Liver (tissue), 9 donors: ENCODE data around the gene SIGLEC9. TPM values are rescaled to one million over a fixed set of nuclear protein-coding genes. Genes with fewer than 3 reads are reported as not detected.
"Not testable (repeated sequence)": the region's sequence is repeated elsewhere in the genome, so short reads cannot be mapped to it uniquely, and the experiment has no call there.

Experiments
- DNase-seq: peaks from one replicate; pipeline ENCODE4 v3.0.0-alpha.2; 2017; ENCODE audit warnings: low spot score
- H3K27ac ChIP-seq, 2 donors: one replicate each; pipeline ENCODE4 v1.7.0; 2013; ENCODE audit warnings: inconsistent platforms in 2 of 2, low read length in 2 of 2, control low read depth in 1 of 2, low read depth in 1 of 2, mild to moderate bottlenecking in 1 of 2
- H3K27me3 ChIP-seq, 4 donors: one replicate each; pipeline versions ENCODE4 v1.6.1 to v1.7.0; 2013; ENCODE audit warnings: low read length in 3 of 4, inconsistent platforms in 1 of 4, mild to moderate bottlenecking in 1 of 4, moderate library complexity in 1 of 4; ENCODE audit not compliant: control insufficient read depth in 4 of 4, insufficient read depth in 4 of 4
- H3K36me3 ChIP-seq, 4 donors: one replicate each; pipeline versions ENCODE4 v1.6.1 to v1.7.0; 2013; ENCODE audit warnings: low read length in 3 of 4, mild to moderate bottlenecking in 3 of 4, low read depth in 1 of 4, moderate library complexity in 1 of 4; ENCODE audit not compliant: control insufficient read depth in 4 of 4, insufficient read depth in 3 of 4
- H3K4me1 ChIP-seq, 4 donors: one replicate each; pipeline versions ENCODE4 v1.6.1 to v1.7.0; 2013; ENCODE audit warnings: low read length in 3 of 4, mild to moderate bottlenecking in 3 of 4, moderate library complexity in 1 of 4; ENCODE audit not compliant: control insufficient read depth in 4 of 4, insufficient read depth in 4 of 4
- H3K4me3 ChIP-seq, 3 donors: one replicate each; pipeline versions ENCODE4 v1.6.1 to v1.7.0; 2013; ENCODE audit warnings: low read length in 3 of 3, control low read depth in 1 of 3, low read depth in 1 of 3, mild to moderate bottlenecking in 1 of 3
- H3K9ac ChIP-seq, 2 donors: one replicate each; pipeline ENCODE4 v1.7.0; 2013; ENCODE audit warnings: low read length in 2 of 2, mild to moderate bottlenecking in 2 of 2, moderate library complexity in 2 of 2, control low read depth in 1 of 2, low read depth in 1 of 2
- H3K9me3 ChIP-seq, 4 donors: one replicate each; pipeline versions ENCODE4 v1.6.1 to v1.7.0; 2013; ENCODE audit warnings: low read length in 3 of 4; ENCODE audit not compliant: control insufficient read depth in 4 of 4
- ATF3 ChIP-seq: IDR thresholded peaks from 2 replicates; pipeline ENCODE4 v1.6.1; 2016; ENCODE audit warnings: antibody characterized with exemption
- CTCF ChIP-seq: fragments of 150-350 bp; IDR thresholded peaks from 2 replicates; pipeline ENCODE4 v1.5.1; 2017; ENCODE audit warnings: improper control_type of control experiment, low read depth, low read length; ENCODE audit not compliant: missing input control
- EGR1 ChIP-seq, 2 donors: IDR thresholded peaks; 2 replicates each; pipeline ENCODE4 v1.6.1; 2016 to 2018; ENCODE audit warnings: antibody characterized with exemption in 2 of 2, low read depth in 2 of 2
- FOXA1 ChIP-seq: IDR thresholded peaks from 2 replicates; pipeline ENCODE4 v1.6.1; 2016; ENCODE audit warnings: antibody characterized with exemption
- FOXA2 ChIP-seq: IDR thresholded peaks from 2 replicates; pipeline ENCODE4 v1.6.1; 2016; ENCODE audit warnings: antibody characterized with exemption
- GABPA ChIP-seq, 2 donors: IDR thresholded peaks in 1 of 2; conservative IDR thresholded peaks in 1 of 2; 2 replicates each; pipeline ENCODE4 v1.6.1; 2016; ENCODE audit warnings: antibody characterized with exemption in 2 of 2, mild to moderate bottlenecking in 1 of 2, moderate library complexity in 1 of 2
- HNF4A ChIP-seq, 2 donors: conservative IDR thresholded peaks; 2 replicates each; pipeline ENCODE4 v1.6.1; 2016; ENCODE audit warnings: antibody characterized with exemption in 2 of 2, mild to moderate bottlenecking in 2 of 2
- HNF4G ChIP-seq: IDR thresholded peaks from 2 replicates; pipeline ENCODE4 v1.6.1; 2016; ENCODE audit warnings: antibody characterized with exemption
- JUND ChIP-seq, 2 donors: IDR thresholded peaks; 2 replicates each; pipeline ENCODE4 v1.6.1; 2016; ENCODE audit warnings: antibody characterized with exemption in 2 of 2
- MAX ChIP-seq: IDR thresholded peaks from 2 replicates; pipeline ENCODE4 v1.6.1; 2016; ENCODE audit warnings: antibody characterized with exemption
- NR2F2 ChIP-seq: IDR thresholded peaks from 2 replicates; pipeline ENCODE4 v1.6.1; 2016; ENCODE audit warnings: antibody characterized with exemption
- RAD21 ChIP-seq, 2 donors: IDR thresholded peaks; 2 replicates each; pipeline ENCODE4 v1.6.1; 2016; ENCODE audit warnings: antibody characterized with exemption in 2 of 2, mild to moderate bottlenecking in 2 of 2
- RXRA ChIP-seq, 2 donors: IDR thresholded peaks; 2 replicates each; pipeline ENCODE4 v1.6.1; 2017 to 2018; ENCODE audit warnings: antibody characterized with exemption in 2 of 2, mild to moderate bottlenecking in 1 of 2
- SP1 ChIP-seq: IDR thresholded peaks from 2 replicates; pipeline ENCODE4 v1.6.1; 2018; ENCODE audit warnings: antibody characterized with exemption, mild to moderate bottlenecking
- TAF1 ChIP-seq: conservative IDR thresholded peaks from 2 replicates; pipeline ENCODE4 v1.6.1; 2016; ENCODE audit warnings: antibody characterized with exemption, mild to moderate bottlenecking
- YY1 ChIP-seq: IDR thresholded peaks from 2 replicates; pipeline ENCODE4 v1.6.1; 2016; ENCODE audit warnings: antibody characterized with exemption, mild to moderate bottlenecking
- WGBS: extraction: QIAGEN DNeasy Blood & Tissue Kit; methylation state at CpG from one replicate; pipeline ENCODE4 v1.1.7; 2013; 5-methylcytosine and 5-hydroxymethylcytosine counted together
- polyA plus RNA-seq, 2 donors: library from polyadenylated mRNA; stranded (reverse) in 1 of 2; unstranded in 1 of 2; fragments of 200-250 nt in 1 of 2; fragments of >200 nt in 1 of 2; fragmentation: Nextera tagmentation in 1 of 2; extraction: Ambion mirVana in 1 of 2; gene quantifications; one replicate each; pipeline versions ENCODE4 v1.2.1 to v1.2.3, GENCODE V29; 2013 to 2015
- total RNA-seq, 2 donors: library from RNA; depleted of rRNA; stranded (reverse); fragments of >200 nt; gene quantifications; one replicate each; pipeline ENCODE4 v1.2.3, GENCODE V29; 2014
- TF ChIP-seq, protein P1 (sequence below): IDR thresholded peaks from 2 replicates; pipeline ENCODE4 v1.6.1; 2016; ENCODE audit warnings: antibody characterized with exemption
- TF ChIP-seq, protein P2 (sequence below): IDR thresholded peaks from 2 replicates; pipeline ENCODE4 v1.6.1; 2016; ENCODE audit warnings: antibody characterized with exemption, mild to moderate bottlenecking
- donor health status: healthy.
- donor health status: healthy.
- donor health status: healthy.
- donor health status: healthy.
- donor health status: healthy.

SIGLEC9 gene
- total and polyA plus RNA-seq, 4 donors: 3.0 to 5.4 (median 4.4) TPM

DNA sequence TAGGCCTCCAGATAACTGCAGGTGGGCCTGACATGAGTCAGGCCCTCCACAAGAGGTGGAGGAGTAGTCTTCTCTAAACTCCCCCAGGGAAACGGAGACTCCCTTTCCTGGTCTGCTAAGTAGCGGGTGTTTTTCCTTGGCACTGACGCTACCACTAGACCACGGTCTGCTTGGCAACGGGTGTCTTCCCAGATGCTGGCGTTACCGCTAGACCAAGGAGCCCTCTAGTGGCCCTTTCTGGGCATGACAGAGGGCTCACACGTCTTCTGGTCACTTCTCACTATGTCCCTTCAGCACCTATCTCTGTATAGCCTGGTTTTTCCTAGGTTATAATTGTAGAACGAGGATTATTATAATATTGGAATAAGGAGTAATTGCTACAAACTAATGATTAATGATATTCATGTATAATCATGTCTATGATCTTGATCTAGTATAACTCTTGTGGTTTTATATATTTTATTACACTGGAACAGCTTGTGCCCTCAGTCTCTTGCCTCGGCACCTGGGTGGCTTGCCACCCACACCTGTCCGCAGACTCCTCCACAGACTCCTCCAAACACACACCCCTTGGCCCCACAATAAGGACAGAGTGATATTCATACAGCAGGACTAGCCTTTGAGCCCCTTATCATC lies 44.7 kb downstream of the SIGLEC9 start:
- H3K9me3 ChIP-seq, H3K27me3 ChIP-seq, H3K4me1 ChIP-seq, H3K4me3 ChIP-seq, H3K27ac ChIP-seq, H3K9ac ChIP-seq, H3K36me3 ChIP-seq: not testable (repeated sequence)
- peak; percentile 52 for DNase-seq
- WGBS: 10% methylated on average over 11 of the region's 11 CpGs
- peak; percentile 80 to 82 for TF ChIP-seq RAD21 (IDR thresholded peaks at IDR 0.05)
- TF ChIP-seq CTCF: peak; percentile 67

- WGBS: 80% methylated on average over 2 of the region's 2 CpGs
- Histone ChIP-seq H3K27ac (no peak overlapping the region), H3K9ac (no peak overlapping the region), H3K9me3 (no peaks in the 10 kb centered on the region), H3K27me3 (peaks cover 0 to 8% (median 2%) of the 10 kb centered on the region in 4 donors), H3K4me1 (no peaks in the 10 kb centered on the region), H3K36me3 (no peaks in the 10 kb centered on the region), H3K4me3 (no peak overlapping the region)
- TF ChIP-seq, protein P1, sequence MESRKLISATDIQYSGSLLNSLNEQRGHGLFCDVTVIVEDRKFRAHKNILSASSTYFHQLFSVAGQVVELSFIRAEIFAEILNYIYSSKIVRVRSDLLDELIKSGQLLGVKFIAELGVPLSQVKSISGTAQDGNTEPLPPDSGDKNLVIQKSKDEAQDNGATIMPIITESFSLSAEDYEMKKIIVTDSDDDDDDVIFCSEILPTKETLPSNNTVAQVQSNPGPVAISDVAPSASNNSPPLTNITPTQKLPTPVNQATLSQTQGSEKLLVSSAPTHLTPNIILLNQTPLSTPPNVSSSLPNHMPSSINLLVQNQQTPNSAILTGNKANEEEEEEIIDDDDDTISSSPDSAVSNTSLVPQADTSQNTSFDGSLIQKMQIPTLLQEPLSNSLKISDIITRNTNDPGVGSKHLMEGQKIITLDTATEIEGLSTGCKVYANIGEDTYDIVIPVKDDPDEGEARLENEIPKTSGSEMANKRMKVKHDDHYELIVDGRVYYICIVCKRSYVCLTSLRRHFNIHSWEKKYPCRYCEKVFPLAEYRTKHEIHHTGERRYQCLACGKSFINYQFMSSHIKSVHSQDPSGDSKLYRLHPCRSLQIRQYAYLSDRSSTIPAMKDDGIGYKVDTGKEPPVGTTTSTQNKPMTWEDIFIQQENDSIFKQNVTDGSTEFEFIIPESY: no peak
- TF ChIP-seq FOXA2 (no peak), HNF4A (conservative IDR thresholded peaks at IDR 0.05) (no peak), GABPA (IDR thresholded peaks at IDR 0.05 in 1 of 2, conservative IDR thresholded peaks at IDR 0.05 in 1 of 2) (no peak), JUND (IDR thresholded peaks at IDR 0.05) (no peak), EGR1 (IDR thresholded peaks at IDR 0.05; ENCODE audit: low read depth in 2 of 2) (no peak), NR2F2 (no peak), CTCF (no peak), YY1 (no peak), RXRA (IDR thresholded peaks at IDR 0.05) (no peak), HNF4G (no peak), TAF1 (no peak), RAD21 (IDR thresholded peaks at IDR 0.05) (no peak), FOXA1 (no peak), MAX (no peak), SP1 (no peak), ATF3 (no peak)
- TF ChIP-seq, protein P2, sequence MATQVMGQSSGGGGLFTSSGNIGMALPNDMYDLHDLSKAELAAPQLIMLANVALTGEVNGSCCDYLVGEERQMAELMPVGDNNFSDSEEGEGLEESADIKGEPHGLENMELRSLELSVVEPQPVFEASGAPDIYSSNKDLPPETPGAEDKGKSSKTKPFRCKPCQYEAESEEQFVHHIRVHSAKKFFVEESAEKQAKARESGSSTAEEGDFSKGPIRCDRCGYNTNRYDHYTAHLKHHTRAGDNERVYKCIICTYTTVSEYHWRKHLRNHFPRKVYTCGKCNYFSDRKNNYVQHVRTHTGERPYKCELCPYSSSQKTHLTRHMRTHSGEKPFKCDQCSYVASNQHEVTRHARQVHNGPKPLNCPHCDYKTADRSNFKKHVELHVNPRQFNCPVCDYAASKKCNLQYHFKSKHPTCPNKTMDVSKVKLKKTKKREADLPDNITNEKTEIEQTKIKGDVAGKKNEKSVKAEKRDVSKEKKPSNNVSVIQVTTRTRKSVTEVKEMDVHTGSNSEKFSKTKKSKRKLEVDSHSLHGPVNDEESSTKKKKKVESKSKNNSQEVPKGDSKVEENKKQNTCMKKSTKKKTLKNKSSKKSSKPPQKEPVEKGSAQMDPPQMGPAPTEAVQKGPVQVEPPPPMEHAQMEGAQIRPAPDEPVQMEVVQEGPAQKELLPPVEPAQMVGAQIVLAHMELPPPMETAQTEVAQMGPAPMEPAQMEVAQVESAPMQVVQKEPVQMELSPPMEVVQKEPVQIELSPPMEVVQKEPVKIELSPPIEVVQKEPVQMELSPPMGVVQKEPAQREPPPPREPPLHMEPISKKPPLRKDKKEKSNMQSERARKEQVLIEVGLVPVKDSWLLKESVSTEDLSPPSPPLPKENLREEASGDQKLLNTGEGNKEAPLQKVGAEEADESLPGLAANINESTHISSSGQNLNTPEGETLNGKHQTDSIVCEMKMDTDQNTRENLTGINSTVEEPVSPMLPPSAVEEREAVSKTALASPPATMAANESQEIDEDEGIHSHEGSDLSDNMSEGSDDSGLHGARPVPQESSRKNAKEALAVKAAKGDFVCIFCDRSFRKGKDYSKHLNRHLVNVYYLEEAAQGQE: no peak
- DNase-seq: no peak
Measured at GRCh38 chr19:51172223-51172622, 47.5 kb downstream of the SIGLEC9 start.
